Measurements from ENCODE around the gene DOCK2. TPM values are rescaled to one million over a fixed set of nuclear protein-coding genes. Genes with fewer than 3 reads are reported as not detected.

Gene DOCK2
- total RNA-seq, 1 donor from 2014 or later = 4.2 TPM

- Histone ChIP-seq H3K4me3 (no peak overlapping the region), H3K9me3 (replicated peaks) (no peaks in the 10 kb centered on the region), H3K4me1 (no peaks in the 10 kb centered on the region), H3K27me3 (ENCODE audit: low read depth) (peaks cover 8% of the 10 kb centered on the region), H3K36me3 (no peaks in the 10 kb centered on the region), H3K27ac (replicated peaks) (no peak overlapping the region)
- TF ChIP-seq CTCF (IDR thresholded peaks at IDR 0.05; ENCODE audit: borderline replicate concordance) = no peak
- no peak for DNase-seq
- intact Hi-C loops (cut with micrococcal nuclease) = no loop called here
Observed at GRCh38 chr5:169999621-170000020, 362.5 kb downstream of the DOCK2 start.

- DNase-seq = no peak
Observed at GRCh38 chr5:170000155-170000554, 363.1 kb downstream of the DOCK2 start.

GRCh38 chr5:170006021-170006420 is 368.9 kb downstream of the DOCK2 start:
- Histone ChIP-seq H3K4me1 (no peaks in the 10 kb centered on the region), H3K4me3 (no peak overlapping the region), H3K27ac (replicated peaks) (no peak overlapping the region), H3K9me3 (replicated peaks) (no peaks in the 10 kb centered on the region), H3K27me3 (ENCODE audit: low read depth) (peaks cover 28% of the 10 kb centered on the region), H3K36me3 (no peaks in the 10 kb centered on the region)
- TF ChIP-seq CTCF (IDR thresholded peaks at IDR 0.05; ENCODE audit: borderline replicate concordance) = no peak
- intact Hi-C loops (cut with micrococcal nuclease) = no loop called here
- no peak for DNase-seq

More at GRCh38 chr5:170000155-170000554, 363.1 kb downstream of the DOCK2 start:
- Histone ChIP-seq H3K27me3 (ENCODE audit: low read depth) (peaks cover 4% of the 10 kb centered on the region), H3K4me3 (no peak overlapping the region), H3K4me1 (no peaks in the 10 kb centered on the region), H3K9me3 (replicated peaks) (no peaks in the 10 kb centered on the region), H3K36me3 (no peaks in the 10 kb centered on the region), H3K27ac (replicated peaks) (no peak overlapping the region)
- intact Hi-C loops (cut with micrococcal nuclease) = no loop called here
- no peak for TF ChIP-seq CTCF (IDR thresholded peaks at IDR 0.05; ENCODE audit: borderline replicate concordance)

- no peak for DNase-seq
- intact Hi-C loops (cut with micrococcal nuclease) = no loop called here
- Histone ChIP-seq H3K4me1 (no peaks in the 10 kb centered on the region), H3K4me3 (no peak overlapping the region), H3K27me3 (ENCODE audit: low read depth) (peaks cover 45% of the 10 kb centered on the region), H3K27ac (replicated peaks) (no peak overlapping the region), H3K36me3 (no peaks in the 10 kb centered on the region), H3K9me3 (replicated peaks) (no peaks in the 10 kb centered on the region)
- TF ChIP-seq CTCF (IDR thresholded peaks at IDR 0.05; ENCODE audit: borderline replicate concordance) = no peak
Observed at GRCh38 chr5:170008376-170008775, 371.3 kb downstream of the DOCK2 start.

GRCh38 chr5:170010595-170010994 is 373.5 kb downstream of the DOCK2 start:
- no peaks in the 10 kb centered on the region for H3K4me1 ChIP-seq
- no peaks in the 10 kb centered on the region for H3K36me3 ChIP-seq
- H3K27me3 ChIP-seq (ENCODE audit: low read depth) = peaks cover 55% of the 10 kb centered on the region
- H3K4me3 ChIP-seq = no peak overlapping the region
- intact Hi-C loops (cut with micrococcal nuclease) = no loop called here
- no peak overlapping the region for H3K27ac ChIP-seq (replicated peaks)
- H3K9me3 ChIP-seq (replicated peaks) = no peaks in the 10 kb centered on the region
- no peak for TF ChIP-seq CTCF (IDR thresholded peaks at IDR 0.05; ENCODE audit: borderline replicate concordance)
- no peak for DNase-seq

- no peak for TF ChIP-seq CTCF (IDR thresholded peaks at IDR 0.05; ENCODE audit: borderline replicate concordance)
Observed at GRCh38 chr5:170011751-170012150, 374.7 kb downstream of the DOCK2 start.

More at GRCh38 chr5:170011751-170012150, 374.7 kb downstream of the DOCK2 start:
- Histone ChIP-seq H3K27ac (replicated peaks) (no peak overlapping the region), H3K36me3 (no peaks in the 10 kb centered on the region), H3K9me3 (replicated peaks) (no peaks in the 10 kb centered on the region), H3K4me3 (no peak overlapping the region), H3K4me1 (no peaks in the 10 kb centered on the region), H3K27me3 (ENCODE audit: low read depth) (peaks cover 59% of the 10 kb centered on the region)
- DNase-seq = no peak
- intact Hi-C loops (cut with micrococcal nuclease) = no loop called here

Data from left ventricle myocardium inferior (tissue), 1 donor.